ENCODE data around the gene JMJD7. TPM values are rescaled to one million over a fixed set of nuclear protein-coding genes. Genes with fewer than 3 reads are reported as not detected.

Gene JMJD7
- total and polyA plus RNA-seq, 12 donors: 4.0 to 20.6 (median 12.7) TPM

- H3K9me3 ChIP-seq (replicated peaks in 1 of 3): no peaks in the 10 kb centered on the region
- no peaks in the 10 kb centered on the region for H3K4me1 ChIP-seq (replicated peaks in 1 of 2)
- peaks cover 0 to 9% of the 10 kb centered on the region in 2 donors for H3K36me3 ChIP-seq (replicated peaks in 1 of 2)
- H3K4me3 ChIP-seq: no peak overlapping the region
- intact Hi-C loops (cut with DNase I): no loop called here
- no peak for DNase-seq
- no peaks in the 10 kb centered on the region for H3K27me3 ChIP-seq
- no peak for TF ChIP-seq POLR2A (IDR thresholded peaks at IDR 0.05)
- TF ChIP-seq, protein P1, sequence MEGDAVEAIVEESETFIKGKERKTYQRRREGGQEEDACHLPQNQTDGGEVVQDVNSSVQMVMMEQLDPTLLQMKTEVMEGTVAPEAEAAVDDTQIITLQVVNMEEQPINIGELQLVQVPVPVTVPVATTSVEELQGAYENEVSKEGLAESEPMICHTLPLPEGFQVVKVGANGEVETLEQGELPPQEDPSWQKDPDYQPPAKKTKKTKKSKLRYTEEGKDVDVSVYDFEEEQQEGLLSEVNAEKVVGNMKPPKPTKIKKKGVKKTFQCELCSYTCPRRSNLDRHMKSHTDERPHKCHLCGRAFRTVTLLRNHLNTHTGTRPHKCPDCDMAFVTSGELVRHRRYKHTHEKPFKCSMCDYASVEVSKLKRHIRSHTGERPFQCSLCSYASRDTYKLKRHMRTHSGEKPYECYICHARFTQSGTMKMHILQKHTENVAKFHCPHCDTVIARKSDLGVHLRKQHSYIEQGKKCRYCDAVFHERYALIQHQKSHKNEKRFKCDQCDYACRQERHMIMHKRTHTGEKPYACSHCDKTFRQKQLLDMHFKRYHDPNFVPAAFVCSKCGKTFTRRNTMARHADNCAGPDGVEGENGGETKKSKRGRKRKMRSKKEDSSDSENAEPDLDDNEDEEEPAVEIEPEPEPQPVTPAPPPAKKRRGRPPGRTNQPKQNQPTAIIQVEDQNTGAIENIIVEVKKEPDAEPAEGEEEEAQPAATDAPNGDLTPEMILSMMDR (IDR thresholded peaks at IDR 0.05): no peak
- H3K27ac ChIP-seq: no peak overlapping the region
- 82 to 100% (median 94%) methylated on average over 2 to 10 of the region's 10 CpGs for whole genome bisulfite sequencing, 4 donors
Measured at GRCh38 chr15:41841131-41841530, 13.2 kb downstream of the JMJD7 start.

DNA sequence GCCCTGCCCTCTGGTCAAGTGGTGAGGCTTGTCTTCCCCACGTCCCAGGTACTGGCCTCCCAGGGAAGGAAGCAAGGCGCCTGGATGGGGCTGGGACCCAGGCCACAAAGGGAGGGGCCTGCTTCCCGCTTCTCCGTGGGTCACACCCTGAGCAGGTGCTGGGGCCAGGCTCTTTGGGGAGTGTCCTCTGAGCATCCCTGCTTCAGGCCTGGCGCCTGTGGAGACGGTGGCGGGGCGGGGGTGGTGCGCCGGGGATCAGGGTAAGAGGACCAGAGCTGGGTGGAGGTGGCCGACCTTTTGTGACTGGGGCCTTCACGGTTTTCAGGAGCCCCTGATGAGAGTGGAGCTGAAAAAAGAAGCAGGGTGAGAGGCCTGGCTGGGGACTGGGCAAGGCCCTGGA is 14.3 kb downstream of the JMJD7 start:
- no peak overlapping the region for H3K27ac ChIP-seq
- H3K9me3 ChIP-seq (replicated peaks in 1 of 3): no peaks in the 10 kb centered on the region
- intact Hi-C loops (cut with DNase I): no loop called here
- H3K27me3 ChIP-seq: no peaks in the 10 kb centered on the region
- no peak overlapping the region for H3K4me3 ChIP-seq
- no peak for DNase-seq
- WGBS, 4 donors: 79 to 91% (median 83%) methylated on average over 4 to 12 of the region's 12 CpGs
- H3K36me3 ChIP-seq (replicated peaks in 1 of 2): peaks cover 0 to 19% of the 10 kb centered on the region in 2 donors
- H3K4me1 ChIP-seq (replicated peaks in 1 of 2): no peaks in the 10 kb centered on the region
- TF ChIP-seq, protein P1 (IDR thresholded peaks at IDR 0.05): no peak
- TF ChIP-seq POLR2A (IDR thresholded peaks at IDR 0.05): no peak

GRCh38 chr15:41843571-41843970 is 15.7 kb downstream of the JMJD7 start:
- no peak overlapping the region for H3K27ac ChIP-seq
- 80 to 89% (median 85%) methylated on average over 4 to 10 of the region's 10 CpGs for WGBS, 4 donors

GRCh38 chr15:41844814-41845213 is 16.9 kb downstream of the JMJD7 start:
- DNase-seq: no peak
- no peaks in the 10 kb centered on the region for H3K9me3 ChIP-seq (replicated peaks in 1 of 3)
- H3K27ac ChIP-seq: no peak overlapping the region
- no peaks in the 10 kb centered on the region for H3K4me1 ChIP-seq (replicated peaks in 1 of 2)
- H3K4me3 ChIP-seq: no peak overlapping the region
- intact Hi-C loops (cut with DNase I): no loop called here
- TF ChIP-seq POLR2A (IDR thresholded peaks at IDR 0.05): no peak
- TF ChIP-seq, protein P1 (IDR thresholded peaks at IDR 0.05): no peak
- peaks cover 0 to 29% of the 10 kb centered on the region in 2 donors for H3K36me3 ChIP-seq (replicated peaks in 1 of 2)
- 84 to 100% (median 96%) methylated on average over 2 to 12 of the region's 12 CpGs for WGBS, 4 donors
- H3K27me3 ChIP-seq: no peaks in the 10 kb centered on the region

More at GRCh38 chr15:41843571-41843970, 15.7 kb downstream of the JMJD7 start:
- no peak for DNase-seq
- no peaks in the 10 kb centered on the region for H3K9me3 ChIP-seq (replicated peaks in 1 of 3)
- no peaks in the 10 kb centered on the region for H3K4me1 ChIP-seq (replicated peaks in 1 of 2)
- no peak for TF ChIP-seq POLR2A (IDR thresholded peaks at IDR 0.05)
- TF ChIP-seq, protein P1 (IDR thresholded peaks at IDR 0.05): no peak
- no peak overlapping the region for H3K4me3 ChIP-seq
- peaks cover 0 to 29% of the 10 kb centered on the region in 2 donors for H3K36me3 ChIP-seq (replicated peaks in 1 of 2)
- H3K27me3 ChIP-seq: no peaks in the 10 kb centered on the region
- intact Hi-C loops (cut with DNase I): no loop called here
